HepG2 (cell line): ENCODE results near the gene ABHD12. TPM values are rescaled to one million over a fixed set of nuclear protein-coding genes. Genes with fewer than 3 reads are reported as not detected.

Source experiments
- CHD4 ChIP-seq: fragments of 200-600 bp; sonication (generic); IDR thresholded peaks from 2 replicates; pipeline ENCODE4 v1.7.0; 2017; ENCODE audit warnings: mild to moderate bottlenecking, low read length, borderline replicate concordance
- GLMP ChIP-seq: sonication (generic); formaldehyde crosslinking; IDR thresholded peaks from 2 replicates; pipeline ENCODE4 v1.9.0; 2021; ENCODE audit warnings: missing genetic modification reagents, mild to moderate bottlenecking, borderline replicate concordance
- HDAC6 ChIP-seq: fragments of 200-600 bp; sonication (generic); IDR thresholded peaks from 2 replicates; pipeline ENCODE4 v1.7.0; 2017; ENCODE audit warnings: mild to moderate bottlenecking, antibody characterized with exemption, low read length, low read depth
- PTBP1 ChIP-seq: fragments of 200-400 bp; formaldehyde crosslinking; IDR thresholded peaks from 2 replicates; pipeline ENCODE4 v1.6.1; 2018; ENCODE audit warnings: low read length, low read depth; ENCODE audit not compliant: poor library complexity, severe bottlenecking
- RBM39 ChIP-seq: fragments of 200-400 bp; formaldehyde crosslinking; IDR thresholded peaks from one replicate; pipeline ENCODE4 v1.6.1; 2018; ENCODE audit warnings: antibody characterized with exemption, mild to moderate bottlenecking, low read depth, low read length; ENCODE audit not compliant: poor library complexity, severe bottlenecking
- RELA ChIP-seq: sonication (generic); formaldehyde crosslinking; IDR thresholded peaks from 2 replicates; pipeline ENCODE4 v1.4.0; 2020; ENCODE audit warnings: missing genetic modification reagents
- SNAI1 ChIP-seq: sonication (generic); formaldehyde crosslinking; IDR thresholded peaks from 2 replicates; pipeline ENCODE4 v1.5.0; 2020; ENCODE audit warnings: mild to moderate bottlenecking, missing genetic modification reagents, borderline replicate concordance
- SNRNP70 ChIP-seq: fragments of 200-400 bp; formaldehyde crosslinking; IDR thresholded peaks from 2 replicates; pipeline ENCODE4 v1.6.1; 2017; ENCODE audit warnings: mild to moderate bottlenecking, low read depth, low read length, moderate library complexity
- TAF15 ChIP-seq: fragments of 200-400 bp; formaldehyde crosslinking; IDR thresholded peaks from one replicate; pipeline ENCODE4 v1.6.1; 2018; ENCODE audit warnings: mild to moderate bottlenecking, low read depth, low read length; ENCODE audit not compliant: poor library complexity, severe bottlenecking
- TRIM22 ChIP-seq: fragments of 450-650 bp; IDR thresholded peaks from 2 replicates; pipeline ENCODE4 v1.6.1; 2017
- XBP1 ChIP-seq: sonication (generic); formaldehyde crosslinking; IDR thresholded peaks from 2 replicates; pipeline ENCODE4 v1.5.0; 2020; ENCODE audit warnings: missing genetic modification reagents
- ZFP90 ChIP-seq: sonication (generic); formaldehyde crosslinking; IDR thresholded peaks from 2 replicates; pipeline ENCODE4 v1.8.0; 2022; ENCODE audit warnings: missing genetic modification reagents, mild to moderate bottlenecking, inconsistent platforms, borderline replicate concordance
- ZFYVE20 ChIP-seq: sonication (generic); formaldehyde crosslinking; IDR thresholded peaks from 2 replicates; pipeline ENCODE4 v1.8.0; 2023; ENCODE audit warnings: low read depth, mild to moderate bottlenecking, moderate library complexity, missing genetic modification reagents, borderline replicate concordance
- ZKSCAN1 ChIP-seq: fragments of 150-350 bp; IDR thresholded peaks from 2 replicates; pipeline ENCODE4 v1.6.1; 2014; ENCODE audit warnings: low read length
- ZNF513 ChIP-seq: sonication (generic); formaldehyde crosslinking; conservative IDR thresholded peaks from 2 replicates; pipeline ENCODE4 v1.5.0; 2020; ENCODE audit warnings: missing genetic modification reagents
- ZNF546 ChIP-seq: sonication (generic); formaldehyde crosslinking; conservative IDR thresholded peaks from 2 replicates; pipeline ENCODE4 v1.8.1; 2023; ENCODE audit warnings: mild to moderate bottlenecking, missing genetic modification reagents
- ZNF639 ChIP-seq: conservative IDR thresholded peaks from 2 replicates; pipeline ENCODE4 v1.6.1; 2018; ENCODE audit warnings: missing genetic modification reagents
- ZNF703 ChIP-seq: sonication (generic); formaldehyde crosslinking; IDR thresholded peaks from 2 replicates; pipeline ENCODE4 v1.5.1; 2020; ENCODE audit warnings: missing genetic modification reagents, mild to moderate bottlenecking, moderate library complexity, borderline replicate concordance
- ZNF800 ChIP-seq: sonication (generic); formaldehyde crosslinking; IDR thresholded peaks from 2 replicates; pipeline ENCODE4 v1.4.0; 2020; ENCODE audit warnings: missing genetic modification reagents
- ZSCAN29 ChIP-seq: sonication (generic); formaldehyde crosslinking; conservative IDR thresholded peaks from 2 replicates; pipeline ENCODE4 v1.4.0; 2020; ENCODE audit warnings: mild to moderate bottlenecking, missing genetic modification reagents
- polyA plus RNA-seq, 8 experiments: library from polyadenylated mRNA; depleted of rRNA in 3 of 8; stranded (reverse) in 7 of 8; unstranded in 1 of 8; fragments of >200 nt; fragmentation: Illumina TruSeq in 4 of 8; extraction: Trizol in 4 of 8; gene quantifications; 2 replicates each; pipeline versions ENCODE4 v1.2.1 to v1.2.3, GENCODE V29; 2011 to 2016; ENCODE audit warnings: low read depth in 4 of 8, missing spikeins in 1 of 8, mixed read lengths in 1 of 8; ENCODE audit not compliant: insufficient read depth in 1 of 8
- total RNA-seq, 5 experiments: library from RNA; depleted of rRNA; stranded (reverse); fragments of >200 nt; fragmentation: Illumina TruSeq; extraction: Trizol; gene quantifications; 2 replicates each; pipeline ENCODE4 v1.2.3, GENCODE V29; 2016; ENCODE audit warnings: low read depth in 1 of 5

The ABHD12 gene
- total and polyA plus RNA-seq, 2 of the 13 experiments (the other 11 are each of a cell fraction or from before 2014, with no cell fraction given) = 23.5 to 72.1 TPM

GRCh38 chr20:25336561-25337422 is 53.8 kb downstream of the ABHD12 start (continued):
- TF ChIP-seq ZNF546 (no peak), CHD4 (no peak), XBP1 (no peak), TRIM22 (no peak), RBM39 (no peak), ZSCAN29 (CRISPR knock-in tag) (no peak), RELA (CRISPR knock-in tag) (no peak), ZNF800 (CRISPR knock-in tag) (no peak), ZNF513 (CRISPR knock-in tag) (no peak), SNRNP70 (no peak), ZKSCAN1 (no peak), ZFYVE20 (CRISPR knock-in tag) (no peak), PTBP1 (no peak), TAF15 (no peak), ZFP90 (CRISPR knock-in tag) (no peak), HDAC6 (no peak), ZNF703 (CRISPR knock-in tag) (no peak), ZNF639 (CRISPR knock-in tag) (no peak), GLMP (CRISPR knock-in tag) (peak; percentile 45; the same call in 1 of the 2 replicates), SNAI1 (CRISPR knock-in tag) (no peak)
